RKO (cell line): Measurements from ENCODE around the gene IGFBP6.

Experiments used
- DNase-seq: peaks from one replicate; pipeline ENCODE4 v3.0.0-alpha.2; 2016; ENCODE audit warnings: low spot score

The IGFBP6 gene

DNA sequence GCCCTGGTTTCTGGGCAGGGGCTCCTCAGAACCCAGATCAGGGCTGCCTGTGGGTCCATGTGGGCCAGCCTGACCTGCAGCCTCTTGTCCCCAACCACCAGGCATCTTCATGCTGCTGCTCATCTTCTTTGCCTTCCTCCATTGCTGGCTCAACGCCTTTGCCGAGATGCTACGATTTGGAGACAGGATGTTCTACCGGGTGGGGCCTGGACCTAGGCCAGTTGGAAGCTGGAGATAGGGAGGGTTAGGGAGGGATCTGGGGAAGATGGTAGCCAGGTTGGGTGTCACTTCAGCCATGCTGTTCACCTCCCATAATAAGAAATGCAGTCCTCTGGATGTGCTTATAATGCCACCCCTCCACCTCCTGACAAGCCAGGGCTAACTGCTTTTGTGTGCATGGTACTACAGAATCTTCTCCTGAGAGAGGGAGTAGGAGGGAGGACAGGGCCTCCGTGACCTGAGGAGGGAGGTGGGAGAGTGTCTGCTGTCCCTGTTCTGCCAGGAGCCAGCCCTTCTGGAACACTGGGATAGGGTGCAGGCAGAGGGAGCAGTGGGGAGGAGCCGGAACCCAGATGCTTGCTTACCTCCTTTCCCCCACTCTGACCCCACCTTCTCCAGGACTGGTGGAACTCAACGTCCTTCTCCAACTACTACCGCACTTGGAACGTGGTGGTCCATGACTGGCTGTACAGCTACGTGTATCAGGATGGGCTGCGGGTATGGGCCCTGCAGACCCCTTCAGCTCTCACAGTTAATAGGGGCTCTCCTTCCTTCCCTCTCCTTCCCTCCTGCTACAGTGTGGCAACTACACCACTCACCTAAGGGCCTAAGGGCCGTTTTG lies 23.4 kb downstream of the IGFBP6 start:
- DNase-seq, result no peak

GRCh38 chr12:53122961-53123468 lies 25.5 kb downstream of the IGFBP6 start:
- no peak for DNase-seq

DNA sequence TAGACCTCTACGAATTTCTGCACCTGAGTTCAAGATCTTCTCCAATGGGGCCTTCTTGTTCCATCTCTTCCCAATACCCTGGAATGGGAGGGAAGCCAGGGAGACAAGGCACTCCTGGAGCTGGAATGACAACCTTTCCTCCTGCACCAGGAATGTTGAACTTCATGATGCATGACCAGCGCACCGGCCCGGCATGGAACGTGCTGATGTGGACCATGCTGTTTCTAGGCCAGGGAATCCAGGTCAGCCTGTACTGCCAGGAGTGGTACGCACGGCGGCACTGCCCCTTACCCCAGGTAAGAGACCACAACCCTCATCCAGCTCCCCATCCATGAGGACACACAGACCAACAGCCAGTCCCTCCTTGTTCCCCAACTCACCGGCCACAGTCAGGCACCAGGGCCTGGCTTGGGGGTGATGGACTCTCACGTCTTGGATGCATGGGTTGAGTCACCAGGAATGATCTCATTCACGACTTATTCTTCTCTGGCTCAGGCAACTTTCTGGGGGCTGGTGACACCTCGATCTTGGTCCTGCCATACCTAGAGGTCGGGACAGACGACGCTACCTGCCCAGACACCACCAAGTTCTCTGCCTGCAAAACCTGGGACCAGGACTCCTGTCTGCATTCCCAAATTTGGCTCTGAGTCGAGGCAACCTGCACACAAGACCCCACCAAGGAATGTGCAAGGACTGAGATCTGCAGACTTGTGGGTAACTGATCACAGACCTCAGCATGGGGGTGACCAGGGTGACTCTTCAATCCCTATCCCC lies 26.3 kb downstream of the IGFBP6 start:
- DNase-seq, result peak; percentile 55

- DNase-seq, result no peak
Observed at GRCh38 chr12:53124352-53124723, 26.9 kb downstream of the IGFBP6 start.

DNA sequence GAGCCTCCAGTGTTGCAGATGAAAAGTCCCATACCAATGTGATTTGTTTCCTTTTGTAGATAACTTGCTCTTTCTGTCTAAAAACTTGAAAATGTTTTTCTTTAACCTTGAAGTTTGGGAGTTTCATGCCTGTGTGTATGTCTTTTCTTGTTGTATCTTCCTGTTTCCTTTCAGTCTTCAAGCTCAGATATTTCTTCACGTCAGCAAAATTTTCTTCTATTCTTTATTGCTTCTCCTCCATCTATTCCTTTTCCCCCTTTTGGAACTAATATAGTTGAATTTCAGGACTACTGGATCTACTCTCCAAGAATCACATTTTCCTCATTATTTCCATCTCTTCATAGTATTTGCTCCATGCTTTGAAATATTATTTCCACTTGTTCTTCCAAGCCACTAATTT lies 29.7 kb downstream of the IGFBP6 start:
- DNase-seq, result no peak

DNA sequence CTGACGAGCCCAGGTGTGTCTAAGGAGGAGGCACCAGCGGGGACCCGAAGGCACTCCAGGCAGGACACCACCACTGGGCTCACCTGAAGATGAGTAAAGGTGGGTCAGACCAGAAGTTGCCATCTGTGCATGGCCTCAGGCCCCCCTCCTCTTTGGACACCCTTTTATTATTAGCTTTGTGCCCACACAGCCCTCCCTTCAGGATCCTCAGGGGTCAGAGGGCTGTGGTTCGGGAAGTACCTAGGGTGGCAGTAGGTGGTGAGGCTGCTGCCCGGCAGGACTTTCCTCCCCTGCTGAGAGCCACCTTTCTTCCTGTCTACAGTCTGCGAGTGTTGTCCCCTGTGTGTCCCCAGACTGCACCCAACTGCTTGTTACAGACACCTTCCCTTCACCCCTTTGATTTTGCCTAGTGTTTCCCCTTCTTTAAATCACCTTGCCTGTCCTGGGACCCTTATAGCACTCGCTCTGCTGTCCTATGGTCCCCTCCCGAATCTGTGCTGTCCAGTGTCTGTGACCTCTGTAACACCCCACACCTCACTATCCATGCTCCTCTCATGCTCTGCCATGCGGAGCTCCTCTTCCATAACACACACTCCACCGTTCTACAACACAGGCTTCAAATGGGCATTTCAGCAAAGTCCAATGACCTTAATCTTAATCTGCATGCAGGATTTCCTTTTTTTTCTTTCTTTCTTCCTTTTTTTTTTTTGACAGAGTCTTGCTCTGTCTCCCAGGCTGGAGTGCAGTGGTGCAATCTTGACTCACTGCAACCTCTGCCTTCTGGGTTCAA lies 31.5 kb downstream of the IGFBP6 start:
- DNase-seq, result no peak

- no peak for DNase-seq
Observed at GRCh38 chr12:53131844-53132243, 34.4 kb downstream of the IGFBP6 start.

- DNase-seq, result no peak
Observed at GRCh38 chr12:53133722-53134121, 36.3 kb downstream of the IGFBP6 start.

GRCh38 chr12:53143355-53143754 lies 45.9 kb downstream of the IGFBP6 start:
- no peak for DNase-seq

DNA sequence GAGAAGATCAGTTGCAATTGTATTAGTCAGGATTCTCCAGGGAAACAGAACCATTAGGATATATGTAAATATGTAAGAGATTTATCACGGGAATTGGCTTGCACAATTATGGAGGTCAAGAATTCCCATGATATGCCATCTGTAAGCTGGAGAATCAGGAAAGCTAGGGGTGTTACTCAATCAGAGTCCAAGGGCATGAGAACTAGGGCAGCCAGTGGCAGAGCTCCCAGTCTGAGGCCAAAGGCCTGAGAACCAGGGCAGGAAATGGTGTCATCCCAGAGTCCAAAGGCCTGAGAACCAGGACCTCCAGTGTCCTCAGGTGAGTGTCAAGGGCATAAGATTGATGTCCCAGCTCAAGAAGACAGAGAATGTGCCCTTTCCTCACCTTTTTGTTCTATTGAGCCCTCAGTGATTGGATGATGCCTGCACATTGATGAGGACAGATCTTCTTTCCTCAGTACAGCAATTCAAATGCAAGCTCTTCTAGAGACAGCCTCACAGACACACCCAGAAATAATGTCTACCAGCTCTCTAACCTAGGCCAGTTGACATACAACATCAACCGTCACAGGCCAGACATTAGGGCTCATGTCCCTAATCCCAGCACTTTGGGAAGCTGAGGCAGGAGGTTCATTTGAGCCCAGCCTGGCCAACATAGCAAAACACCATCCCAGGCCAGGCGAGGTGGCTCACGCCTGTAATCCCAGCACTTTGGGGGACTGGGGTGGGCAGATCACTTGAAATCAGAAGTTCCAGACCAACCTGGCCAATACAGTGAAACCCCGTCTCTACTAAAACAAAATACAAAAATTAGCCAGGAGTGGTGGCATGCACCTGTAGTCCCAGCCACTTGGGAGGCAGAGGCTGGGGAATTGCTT lies 48.2 kb downstream of the IGFBP6 start:
- DNase-seq, result no peak

- no peak for DNase-seq
Observed at GRCh38 chr12:53147181-53147580, 49.7 kb downstream of the IGFBP6 start.

DNA sequence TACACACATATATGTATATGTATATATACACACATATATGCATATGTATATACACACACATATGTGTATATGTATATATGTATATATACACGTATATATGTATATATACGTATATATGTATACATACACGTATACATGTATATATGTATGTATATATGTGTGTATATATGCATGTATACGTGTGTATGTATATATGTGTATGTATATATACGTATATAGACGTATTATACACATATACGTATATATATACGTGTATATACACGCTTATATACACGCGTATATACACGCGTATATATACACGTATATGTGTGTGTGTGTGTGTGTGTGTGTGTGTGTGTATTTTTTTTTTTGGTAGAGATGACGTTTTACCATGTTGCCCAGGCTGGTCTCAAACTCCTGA lies 50.2 kb downstream of the IGFBP6 start:
- no peak for DNase-seq

GRCh38 chr12:53151039-53151438 lies 53.6 kb downstream of the IGFBP6 start:
- no peak for DNase-seq
